Measurements from ENCODE around the gene POLR2E. TPM values are rescaled to one million over a fixed set of nuclear protein-coding genes. Genes with fewer than 3 reads are reported as not detected.

Gene POLR2E
- total RNA-seq, 1 donor from 2014 or later, result 140 TPM

GRCh38 chr19:1091544-1092175 is 3.5 kb downstream of the POLR2E start:
- Histone ChIP-seq H3K27me3 (ENCODE audit: low read depth) (no peaks in the 10 kb centered on the region), H3K27ac (replicated peaks) (no peak overlapping the region), H3K4me1 (peaks cover 37% of the 10 kb centered on the region), H3K9me3 (replicated peaks) (no peaks in the 10 kb centered on the region), H3K36me3 (peaks cover 54% of the 10 kb centered on the region), H3K4me3 (no peak overlapping the region)
- no peak for DNase-seq
- no peak for TF ChIP-seq CTCF (IDR thresholded peaks at IDR 0.05; ENCODE audit: borderline replicate concordance)
- intact Hi-C loops (cut with micrococcal nuclease), result no loop called here

- H3K27me3 ChIP-seq (ENCODE audit: low read depth), result no peaks in the 10 kb centered on the region
- no peak overlapping the region for H3K4me3 ChIP-seq
- H3K36me3 ChIP-seq, result peaks cover 54% of the 10 kb centered on the region
- no peaks in the 10 kb centered on the region for H3K9me3 ChIP-seq (replicated peaks)
- H3K27ac ChIP-seq (replicated peaks), result no peak overlapping the region
- no peak for DNase-seq
- H3K4me1 ChIP-seq, result peaks cover 37% of the 10 kb centered on the region
- intact Hi-C loops (cut with micrococcal nuclease), result no loop called here
- no peak for TF ChIP-seq CTCF (IDR thresholded peaks at IDR 0.05; ENCODE audit: borderline replicate concordance)
These were observed 4.2 kb downstream of the POLR2E start for GRCh38 chr19:1090731-1091543.

GRCh38 chr19:1089891-1090290 is 5.3 kb downstream of the POLR2E start:
- no peaks in the 10 kb centered on the region for H3K27me3 ChIP-seq (ENCODE audit: low read depth)
- no peaks in the 10 kb centered on the region for H3K9me3 ChIP-seq (replicated peaks)
- no peak for TF ChIP-seq CTCF (IDR thresholded peaks at IDR 0.05; ENCODE audit: borderline replicate concordance)
- DNase-seq, result no peak
- no peak overlapping the region for H3K27ac ChIP-seq (replicated peaks)
- H3K4me1 ChIP-seq, result peaks cover 29% of the 10 kb centered on the region
- no peak overlapping the region for H3K4me3 ChIP-seq
- intact Hi-C loops (cut with micrococcal nuclease), result no loop called here
- peaks cover 54% of the 10 kb centered on the region for H3K36me3 ChIP-seq

- peaks cover 22% of the 10 kb centered on the region for H3K4me1 ChIP-seq
- no peak for DNase-seq
- H3K27ac ChIP-seq (replicated peaks), result no peak overlapping the region
- intact Hi-C loops (cut with micrococcal nuclease), result no loop called here
- H3K4me3 ChIP-seq, result no peak overlapping the region
- H3K36me3 ChIP-seq, result peaks cover 54% of the 10 kb centered on the region
- H3K9me3 ChIP-seq (replicated peaks), result no peaks in the 10 kb centered on the region
- H3K27me3 ChIP-seq (ENCODE audit: low read depth), result no peaks in the 10 kb centered on the region
- no peak for TF ChIP-seq CTCF (IDR thresholded peaks at IDR 0.05; ENCODE audit: borderline replicate concordance)
These were observed 5.9 kb downstream of the POLR2E start for GRCh38 chr19:1089126-1089771.

- intact Hi-C loops (cut with micrococcal nuclease), result no loop called here
- DNase-seq, result no peak
- H3K4me1 ChIP-seq, result peaks cover 15% of the 10 kb centered on the region
These were observed 6.7 kb downstream of the POLR2E start for GRCh38 chr19:1088416-1089010.

More at GRCh38 chr19:1088416-1089010, 6.7 kb downstream of the POLR2E start:
- H3K27ac ChIP-seq (replicated peaks), result peak overlapping the region; percentile 54
- no peaks in the 10 kb centered on the region for H3K9me3 ChIP-seq (replicated peaks)
- H3K4me3 ChIP-seq, result no peak overlapping the region
- no peak for TF ChIP-seq CTCF (IDR thresholded peaks at IDR 0.05; ENCODE audit: borderline replicate concordance)
- no peaks in the 10 kb centered on the region for H3K27me3 ChIP-seq (ENCODE audit: low read depth)
- peaks cover 51% of the 10 kb centered on the region for H3K36me3 ChIP-seq

All from left ventricle myocardium inferior (tissue), 1 donor.